Measurements from ENCODE around the gene PAK4. TPM values are rescaled to one million over a fixed set of nuclear protein-coding genes. Genes with fewer than 3 reads are reported as not detected.

Gene PAK4
- total RNA-seq, 1 experiment from 2014 or later: 90.1 TPM

- no peak overlapping the region for H3K4me3 ChIP-seq (replicated peaks in 1 of 2; ENCODE audit: low read depth in 1 of 2, low read length in 2 of 2)
- no peak overlapping the region for H3K4me2 ChIP-seq (ENCODE audit: low read length)
- BruUV-seq (replicated peaks): no TSS peak
- peaks cover 97% of the 10 kb centered on the region for H3K79me2 ChIP-seq (ENCODE audit: insufficient read depth, low read length)
- ATAC-seq: no peak
- H3K9me2 ChIP-seq (ENCODE audit: insufficient read depth): no peaks in the 10 kb centered on the region
- H3K4me1 ChIP-seq (ENCODE audit: control insufficient read depth in 1 of 2, insufficient read depth in 2 of 2, low read length in 2 of 2): peaks cover 7 to 28% of the 10 kb centered on the region in 2 experiments
- POLR2A ChIA-PET: no interaction called here
- CTCF ChIA-PET: no interaction called here
- RAD21 ChIA-PET (ENCODE audit: low non-redundant PET in 1 of 2, low total read pairs in 2 of 2, uncharacterized antibody in 2 of 2, unreplicated experiment in 2 of 2): no interaction called here
- no peaks in the 10 kb centered on the region for H3K27me3 ChIP-seq (ENCODE audit: insufficient read depth, low read length)
- H3K9me3 ChIP-seq (ENCODE audit: control insufficient read depth in 1 of 2, insufficient read depth in 1 of 2, low read depth in 1 of 2, low read length in 2 of 2): no peaks in the 10 kb centered on the region
- DNase-seq (ENCODE audit: low read depth, low spot score): no peak
- TF ChIP-seq YY1 (IDR thresholded peaks at IDR 0.05; ENCODE audit: extremely low read depth, insufficient replicate concordance, low read depth, low read length): no peak
- TF ChIP-seq POLR2AphosphoS5 (IDR thresholded peaks at IDR 0.05; ENCODE audit: low read depth, low read length): no peak
- no peak for TF ChIP-seq RAD21 (IDR thresholded peaks at IDR 0.05; ENCODE audit: low read depth)
- TF ChIP-seq ELF1 (IDR thresholded peaks at IDR 0.05; ENCODE audit: borderline replicate concordance, low read depth): no peak
- TF ChIP-seq CBX3 (IDR thresholded peaks at IDR 0.05; ENCODE audit: low read depth): no peak
- TF ChIP-seq SIN3A (IDR thresholded peaks at IDR 0.05; ENCODE audit: low read depth): no peak
- TF ChIP-seq JUND (IDR thresholded peaks at IDR 0.05): no peak
- TF ChIP-seq TCF7L2 (IDR thresholded peaks at IDR 0.05; ENCODE audit: borderline replicate concordance, extremely low read depth, insufficient read depth, insufficient read length): no peak
- no peak for TF ChIP-seq FOSL1 (IDR thresholded peaks at IDR 0.05; ENCODE audit: low read depth)
- TF ChIP-seq ATF3 (IDR thresholded peaks at IDR 0.05): no peak
- TF ChIP-seq ZFX (IDR thresholded peaks at IDR 0.05): no peak
- no peak for TF ChIP-seq ZNF274 (IDR thresholded peaks at IDR 0.05; ENCODE audit: low read depth, low read length)
- no peak for TF ChIP-seq SP1 (IDR thresholded peaks at IDR 0.05; ENCODE audit: low read depth)
- no peak for TF ChIP-seq EZH2phosphoT487 (IDR thresholded peaks at IDR 0.05; ENCODE audit: borderline replicate concordance)
- no peak for TF ChIP-seq POLR2A (IDR thresholded peaks at IDR 0.05; ENCODE audit: borderline replicate concordance, extremely low read depth, insufficient read depth, insufficient read length)
- no peak for TF ChIP-seq EGR1 (IDR thresholded peaks at IDR 0.05; ENCODE audit: low read depth)
- no peak for TF ChIP-seq CTCF (IDR thresholded peaks at IDR 0.05 in 2 of 3, conservative IDR thresholded peaks at IDR 0.05 in 1 of 3; ENCODE audit: borderline replicate concordance in 1 of 3, insufficient read depth in 1 of 3, low read depth in 2 of 3, low read length in 2 of 3)
- TF ChIP-seq CEBPB (IDR thresholded peaks at IDR 0.05; ENCODE audit: low read depth): no peak
- H4K20me1 ChIP-seq (ENCODE audit: insufficient read depth): peaks cover 5% of the 10 kb centered on the region; the same call in 1 of the 2 replicates
- intact Hi-C loops (cut with micrococcal nuclease): no loop called here
- H2AFZ ChIP-seq (ENCODE audit: low read depth, low read length, poor library complexity, severe bottlenecking): no peak overlapping the region
- H3K9ac ChIP-seq (ENCODE audit: low read length): no peak overlapping the region
- no peaks in the 10 kb centered on the region for H3K36me3 ChIP-seq (ENCODE audit: control insufficient read depth in 1 of 2, insufficient read depth in 2 of 2, low read length in 2 of 2)
- no peak overlapping the region for H3K27ac ChIP-seq (ENCODE audit: low read depth, low read length)
Measured at GRCh38 chr19:39130337-39131254, 5.0 kb downstream of the PAK4 start.
